H1 (cell line): ENCODE data around the gene ARSB. TPM values are rescaled to one million over a fixed set of nuclear protein-coding genes. Genes with fewer than 3 reads are reported as not detected.

Experiments
- CTBP2 ChIP-seq: IDR thresholded peaks from 2 replicates; pipeline ENCODE4 v1.7.0; 2011; ENCODE audit warnings: borderline replicate concordance, mild to moderate bottlenecking, moderate library complexity, mixed read lengths, low read length; ENCODE audit not compliant: insufficient read depth, insufficient read length
- GTF2F1 ChIP-seq: IDR thresholded peaks from 2 replicates; pipeline ENCODE4 v1.6.1; 2012; ENCODE audit warnings: low read depth, low read length, improper control_type of control experiment, borderline replicate concordance
- polyA plus RNA-seq, 7 experiments: library from polyadenylated mRNA; depleted of rRNA in 3 of 7; stranded (reverse) in 5 of 7; unstranded in 2 of 7; fragments of >200 nt in 5 of 7; fragments of 200-250 nt in 2 of 7; gene quantifications; 1 replicate in 5 of 7; 2 replicates in 1 of 7; 4 replicates in 1 of 7; pipeline versions ENCODE4 v1.2.1 to v1.2.3, GENCODE V29; 2011 to 2013; ENCODE audit warnings: missing spikeins in 2 of 7, mixed read lengths in 2 of 7
- total RNA-seq: library from RNA; stranded (reverse); fragmentation: NEBNext Ultra II Directional; extraction: Animal tissue kit (Norgen Biotek cat#: 25700); gene quantifications from 2 replicates; pipeline ENCODE4 v1.2.1, GENCODE V29; 2021

ARSB gene
- total and polyA plus RNA-seq, 2 of the 8 experiments (the other 6 are each of a cell fraction or from before 2014, with no cell fraction given) = 6.4 to 13.9 TPM

DNA sequence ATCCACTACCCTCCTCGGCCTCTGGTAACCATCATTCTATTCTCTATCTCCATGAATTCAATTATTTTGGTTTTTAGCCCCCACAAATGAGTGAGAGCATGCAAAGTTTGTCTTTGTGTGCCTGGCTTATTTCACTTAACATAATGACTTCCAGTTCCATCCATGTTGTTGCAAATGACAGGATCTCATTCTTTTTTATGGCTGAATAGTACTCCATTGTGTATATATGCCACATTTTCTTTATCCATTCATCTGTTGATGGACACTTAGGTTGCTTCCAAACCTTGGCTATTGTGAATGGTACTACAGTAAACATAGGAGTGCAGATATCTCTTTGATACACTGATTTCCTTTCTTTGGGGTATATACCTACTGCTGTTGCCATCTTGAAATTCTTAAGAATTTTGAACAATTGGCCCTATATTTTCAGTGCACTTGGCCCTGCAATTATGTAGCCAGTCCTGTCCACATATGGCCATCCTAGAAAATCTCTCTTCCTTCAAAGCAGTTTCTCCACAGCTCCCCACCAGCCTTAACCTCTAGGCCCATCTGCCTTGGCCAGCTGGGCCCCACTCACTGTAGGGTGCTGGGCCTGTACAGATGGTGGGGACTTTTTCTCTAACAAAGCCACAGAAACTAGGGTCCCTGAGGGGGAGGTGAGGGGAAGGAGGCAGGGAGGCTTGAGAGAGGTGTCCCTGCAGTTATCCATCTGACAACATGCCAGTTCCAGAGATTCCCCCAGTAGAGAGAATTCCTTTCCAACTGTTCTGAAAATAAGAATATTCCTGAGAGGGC, 254.6 kb downstream of the ARSB start (continued):
- TF ChIP-seq GTF2F1 (no peak), CTBP2 (no peak)
- TF ChIP-seq, all 59 proteins: peak for 0
